MM.1S (cell line): ENCODE results near the gene ALDH5A1.

Source experiments
- DNase-seq: peaks from one replicate; pipeline ENCODE4 v3.0.0-alpha.2; 2015
- H2AFZ ChIP-seq: fragments of 300-600 bp; sonication (generic); 2 replicates; pipeline ENCODE4 v1.6.0; 2016; ENCODE audit warnings: antibody characterized with exemption, low read length
- H3F3A ChIP-seq: fragments of 300-600 bp; sonication (generic); 2 replicates; pipeline ENCODE4 v1.6.1; 2016; ENCODE audit warnings: mild to moderate bottlenecking, antibody characterized with exemption, low read length, moderate library complexity, mixed read lengths; ENCODE audit not compliant: insufficient read depth
- H3K27ac ChIP-seq: fragments of 300-600 bp; sonication (generic); 2 replicates; pipeline ENCODE4 v1.5.1; 2016; ENCODE audit warnings: mild to moderate bottlenecking, low read length
- H3K27me3 ChIP-seq: fragments of 300-600 bp; sonication (generic); replicated peaks from 2 replicates; pipeline ENCODE4 v1.6.0; 2016; ENCODE audit warnings: low read length; ENCODE audit not compliant: insufficient read depth
- H3K36me3 ChIP-seq: fragments of 300-600 bp; sonication (generic); replicated peaks from 2 replicates; pipeline ENCODE4 v1.6.1; 2016; ENCODE audit warnings: mild to moderate bottlenecking, low read length, mixed read lengths; ENCODE audit not compliant: insufficient read depth
- H3K4me1 ChIP-seq: fragments of 300-600 bp; sonication (generic); 2 replicates; pipeline ENCODE4 v1.6.1; 2016; ENCODE audit warnings: low read length, mixed read lengths
- H3K4me2 ChIP-seq: fragments of 300-600 bp; sonication (generic); 2 replicates; pipeline ENCODE4 v1.6.0; 2016; ENCODE audit warnings: low read depth, low read length
- H3K4me3 ChIP-seq: fragments of 300-600 bp; sonication (generic); 2 replicates; pipeline ENCODE4 v1.5.1; 2016; ENCODE audit warnings: low read length, mixed read lengths
- H3K79me2 ChIP-seq: fragments of 300-600 bp; sonication (generic); 2 replicates; pipeline ENCODE4 v1.6.1; 2016; ENCODE audit warnings: mixed run types, low read length, mixed read lengths
- H3K9ac ChIP-seq: fragments of 300-600 bp; sonication (generic); 2 replicates; pipeline ENCODE4 v1.6.1; 2016; ENCODE audit warnings: low read length, mixed read lengths
- H3K9me2 ChIP-seq: fragments of 300-600 bp; sonication (generic); replicated peaks from 2 replicates; pipeline ENCODE4 v1.6.1; 2016; ENCODE audit warnings: mild to moderate bottlenecking, low read length, mixed read lengths; ENCODE audit not compliant: insufficient read depth
- H3K9me3 ChIP-seq: fragments of 300-600 bp; sonication (generic); replicated peaks from 2 replicates; pipeline ENCODE4 v1.6.1; 2016; ENCODE audit warnings: mild to moderate bottlenecking, low read length, mixed read lengths; ENCODE audit not compliant: insufficient read depth
- H4K20me1 ChIP-seq: fragments of 300-600 bp; sonication (generic); 2 replicates; pipeline ENCODE4 v1.6.1; 2016; ENCODE audit warnings: mild to moderate bottlenecking, low read length, moderate library complexity, mixed read lengths; ENCODE audit not compliant: insufficient read depth
- CTCF ChIP-seq: fragments of 300-600 bp; sonication (generic); IDR thresholded peaks from 2 replicates; pipeline ENCODE4 v1.5.1; 2016; ENCODE audit warnings: antibody characterized with exemption, low read length, mixed read lengths
- EZH2 ChIP-seq: fragments of 300-600 bp; sonication (generic); optimal IDR thresholded peaks from 2 replicates; pipeline ENCODE3; 2017; ENCODE audit warnings: low read depth, mild to moderate bottlenecking, antibody characterized with exemption, low read length, mixed read lengths
- EZH2phosphoT487 ChIP-seq: fragments of 300-600 bp; sonication (generic); IDR thresholded peaks from 2 replicates; pipeline ENCODE4 v1.6.1; 2018; ENCODE audit warnings: antibody characterized with exemption, low read length

The ALDH5A1 gene

GRCh38 chr6:24448396-24448795, 46.4 kb upstream of the ALDH5A1 start:
- Histone ChIP-seq H3K79me2 (no peaks in the 10 kb centered on the region), H3K9me2 (no peaks in the 10 kb centered on the region), H3K4me2 (no peak overlapping the region), H3K4me1 (no peaks in the 10 kb centered on the region), H2AFZ (no peak overlapping the region), H3K27me3 (no peaks in the 10 kb centered on the region), H4K20me1 (no peaks in the 10 kb centered on the region), H3K9me3 (no peaks in the 10 kb centered on the region), H3K36me3 (no peaks in the 10 kb centered on the region), H3K4me3 (no peak overlapping the region), H3F3A (no peaks in the 10 kb centered on the region), H3K9ac (no peak overlapping the region), H3K27ac (no peak overlapping the region)
- no peak for DNase-seq
- TF ChIP-seq EZH2 (no peak), CTCF (no peak), EZH2phosphoT487 (no peak)

GRCh38 chr6:24448828-24449525, 45.8 kb upstream of the ALDH5A1 start:
- Histone ChIP-seq H3K27ac (no peak overlapping the region), H3K9me3 (no peaks in the 10 kb centered on the region)

GRCh38 chr6:24451581-24452388, 43.0 kb upstream of the ALDH5A1 start:
- no peak for DNase-seq
- Histone ChIP-seq H3K9me2 (no peaks in the 10 kb centered on the region), H2AFZ (no peak overlapping the region)

More at GRCh38 chr6:24448828-24449525, 45.8 kb upstream of the ALDH5A1 start:
- Histone ChIP-seq H2AFZ (no peak overlapping the region), H3K4me3 (no peak overlapping the region), H3K4me1 (no peaks in the 10 kb centered on the region), H3F3A (no peaks in the 10 kb centered on the region), H3K4me2 (no peak overlapping the region), H3K9ac (no peak overlapping the region), H3K27me3 (no peaks in the 10 kb centered on the region), H3K79me2 (no peaks in the 10 kb centered on the region), H3K36me3 (no peaks in the 10 kb centered on the region), H4K20me1 (no peaks in the 10 kb centered on the region), H3K9me2 (no peaks in the 10 kb centered on the region)
- no peak for TF ChIP-seq EZH2phosphoT487
- no peak for TF ChIP-seq EZH2
- TF ChIP-seq CTCF = no peak
- DNase-seq = no peak

More at GRCh38 chr6:24451581-24452388, 43.0 kb upstream of the ALDH5A1 start:
- H4K20me1 ChIP-seq = no peaks in the 10 kb centered on the region
- no peak for TF ChIP-seq CTCF
- no peak for TF ChIP-seq EZH2
- TF ChIP-seq EZH2phosphoT487 = no peak
- no peak overlapping the region for H3K4me3 ChIP-seq
- no peaks in the 10 kb centered on the region for H3F3A ChIP-seq
- H3K4me2 ChIP-seq = no peak overlapping the region
- H3K36me3 ChIP-seq = no peaks in the 10 kb centered on the region
- no peak overlapping the region for H3K9ac ChIP-seq
- no peaks in the 10 kb centered on the region for H3K27me3 ChIP-seq
- H3K9me3 ChIP-seq = no peaks in the 10 kb centered on the region
- H3K79me2 ChIP-seq = no peaks in the 10 kb centered on the region
- H3K27ac ChIP-seq = no peak overlapping the region
- no peaks in the 10 kb centered on the region for H3K4me1 ChIP-seq
